GM21526 (cell line): ENCODE measurements around the gene NOXO1.
"Not testable (repeated sequence)": the region's sequence is repeated elsewhere in the genome, so short reads cannot be mapped to it uniquely, and the experiment has no call there.

Source experiments
- ATAC-seq: cut with Tn5 transposase; IDR thresholded peaks from one replicate; pipeline ENCODE4 v1.9.1; 2021; ENCODE audit warnings: moderate library complexity; ENCODE audit not compliant: unreplicated experiment, low FRiP score

Gene NOXO1

DNA sequence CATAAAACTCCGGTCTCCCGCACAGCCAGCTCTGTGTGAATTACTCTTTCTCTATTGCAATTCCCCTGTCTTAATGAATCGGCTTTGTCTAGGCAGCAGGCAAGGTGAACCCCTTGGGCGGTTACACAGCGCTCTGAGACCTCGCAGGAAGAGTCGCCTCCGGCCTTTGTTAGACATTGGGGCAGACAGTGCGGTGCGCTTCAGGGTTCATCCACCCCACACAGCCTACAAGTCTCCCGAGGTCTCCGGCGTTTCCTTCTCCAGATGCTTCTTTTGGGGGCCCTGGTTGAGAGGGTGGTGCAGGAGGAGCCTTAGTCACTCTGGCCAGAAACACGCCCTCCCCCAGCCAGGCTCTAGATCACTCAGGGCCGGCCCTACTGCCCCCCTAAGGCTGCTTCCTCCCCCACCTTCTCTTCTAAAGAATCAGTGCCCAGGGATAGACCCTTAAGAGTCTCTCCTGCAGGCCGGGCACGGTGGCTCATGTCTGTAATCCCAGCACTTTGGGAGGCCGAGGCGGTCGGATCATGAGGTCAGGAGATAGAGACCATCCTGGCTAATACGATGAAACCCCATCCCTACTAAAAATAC lies 36.6 kb downstream of the NOXO1 start:
- ATAC-seq = no peak

GRCh38 chr16:1942810-1943726 lies 38.2 kb downstream of the NOXO1 start, which contains the start of gene MSRB1:
MSRB1 (minus strand) TSS chr16:1943199; CDS start chr16:1943156, 43 bp downstream.
- ATAC-seq = peak; percentile 88

GRCh38 chr16:1942047-1942809 lies 39.0 kb downstream of the NOXO1 start:
- ATAC-seq = no peak

- no peak for ATAC-seq
Observed at GRCh38 chr16:1941162-1942046, 39.9 kb downstream of the NOXO1 start.

GRCh38 chr16:1940273-1941161 lies 40.8 kb downstream of the NOXO1 start:
- no peak for ATAC-seq

- ATAC-seq = not testable (repeated sequence)
Observed at GRCh38 chr16:1939833-1940232, 41.4 kb downstream of the NOXO1 start.

- no peak for ATAC-seq
Observed at GRCh38 chr16:1938910-1939309, 42.4 kb downstream of the NOXO1 start.

DNA sequence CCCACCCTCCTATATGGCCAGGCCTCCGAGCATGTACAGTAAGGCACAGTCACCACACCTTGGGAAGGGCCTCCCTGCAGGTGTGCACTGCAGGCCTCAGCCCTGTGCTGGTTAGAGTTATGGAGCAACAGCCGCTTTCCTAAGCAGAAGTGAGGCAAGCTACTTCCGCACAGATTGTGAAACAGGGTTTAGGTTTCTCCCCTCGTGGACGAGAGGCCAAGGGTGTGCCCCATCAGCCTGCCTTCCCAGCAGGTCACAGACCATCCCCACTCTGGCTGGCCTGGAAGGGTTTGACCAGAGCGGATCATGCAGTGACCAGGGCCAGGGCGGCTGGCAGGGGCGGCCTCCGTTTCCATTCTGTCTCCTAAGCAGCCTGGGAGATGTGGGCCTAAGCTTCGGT lies 43.0 kb downstream of the NOXO1 start:
- ATAC-seq = no peak

DNA sequence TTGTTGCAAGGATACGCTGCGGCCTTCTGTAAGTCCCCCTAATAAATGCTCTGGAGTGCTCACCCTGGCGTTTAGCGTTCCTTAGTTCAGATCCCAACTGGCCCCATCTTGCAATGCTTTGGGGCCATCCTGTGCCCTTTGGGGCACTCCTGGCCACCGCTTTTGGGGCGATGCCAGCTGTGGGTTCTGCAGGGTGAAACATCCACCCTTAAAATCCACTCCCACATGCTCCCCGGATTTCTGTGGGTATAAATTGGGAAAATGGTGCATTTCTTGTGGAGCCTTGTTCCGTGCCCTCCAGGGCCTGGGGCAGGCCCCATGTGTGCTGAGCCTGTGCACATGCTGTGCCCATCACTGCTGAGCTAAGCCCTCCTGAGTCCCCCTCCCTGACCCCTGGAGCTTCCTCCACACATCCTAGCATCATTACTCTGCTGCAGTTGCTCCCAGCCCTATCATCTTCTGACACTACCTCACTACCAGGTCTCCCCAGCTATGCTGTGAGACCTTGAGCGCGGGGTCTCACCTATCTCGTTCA lies 44.3 kb downstream of the NOXO1 start:
- no peak for ATAC-seq

GRCh38 chr16:1933097-1933661 lies 48.1 kb downstream of the NOXO1 start:
- ATAC-seq = no peak

- ATAC-seq = no peak
Observed at GRCh38 chr16:1932050-1933028, 48.9 kb downstream of the NOXO1 start.

GRCh38 chr16:1930338-1930720 lies 50.9 kb downstream of the NOXO1 start:
- no peak for ATAC-seq

GRCh38 chr16:1929578-1930337 lies 51.5 kb downstream of the NOXO1 start:
- ATAC-seq = peak; percentile 78

GRCh38 chr16:1929105-1929504 lies 52.2 kb downstream of the NOXO1 start:
- no peak for ATAC-seq
